GM19463 (cell line): Measurements from ENCODE around the gene B3GNT7.
"Not testable (repeated sequence)": the region's sequence is repeated elsewhere in the genome, so short reads cannot be mapped to it uniquely, and the experiment has no call there.

Experiments
- ATAC-seq: cut with Tn5 transposase; IDR thresholded peaks from one replicate; pipeline ENCODE4 v1.9.1; 2021; ENCODE audit warnings: mild to moderate bottlenecking, moderate library complexity; ENCODE audit not compliant: unreplicated experiment

The B3GNT7 gene

GRCh38 chr2:231422056-231422455 lies 26.5 kb downstream of the B3GNT7 start:
- ATAC-seq: no peak

DNA sequence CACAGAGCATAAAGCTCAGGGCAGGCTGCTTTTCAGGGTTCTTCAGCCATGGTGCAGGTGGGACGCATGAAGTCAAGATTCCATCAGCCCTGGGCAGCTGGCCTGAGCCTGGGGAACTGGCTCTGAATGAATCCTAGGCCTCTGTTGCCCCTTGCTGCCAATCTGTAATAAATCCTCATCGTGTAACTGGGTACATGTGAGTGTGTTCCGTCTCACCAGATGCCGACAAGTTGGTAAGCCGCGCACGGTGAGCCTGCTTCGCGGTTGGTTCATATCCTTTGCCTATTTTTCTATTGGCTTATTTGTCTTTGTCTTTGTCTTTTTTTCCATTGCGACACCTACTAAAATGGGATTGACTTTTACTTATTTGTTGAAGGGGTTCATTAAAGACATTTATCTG lies 27.7 kb downstream of the B3GNT7 start:
- no peak for ATAC-seq

- ATAC-seq: no peak
These were observed 29.8 kb downstream of the B3GNT7 start for GRCh38 chr2:231425291-231425810.

- no peak for ATAC-seq
These were observed 30.5 kb downstream of the B3GNT7 start for GRCh38 chr2:231425811-231426703.

- ATAC-seq: no peak
These were observed 31.6 kb downstream of the B3GNT7 start for GRCh38 chr2:231427116-231427515.

- ATAC-seq: no peak
These were observed 33.6 kb downstream of the B3GNT7 start for GRCh38 chr2:231429152-231429551.

GRCh38 chr2:231429901-231430300 lies 34.4 kb downstream of the B3GNT7 start:
- ATAC-seq: no peak

DNA sequence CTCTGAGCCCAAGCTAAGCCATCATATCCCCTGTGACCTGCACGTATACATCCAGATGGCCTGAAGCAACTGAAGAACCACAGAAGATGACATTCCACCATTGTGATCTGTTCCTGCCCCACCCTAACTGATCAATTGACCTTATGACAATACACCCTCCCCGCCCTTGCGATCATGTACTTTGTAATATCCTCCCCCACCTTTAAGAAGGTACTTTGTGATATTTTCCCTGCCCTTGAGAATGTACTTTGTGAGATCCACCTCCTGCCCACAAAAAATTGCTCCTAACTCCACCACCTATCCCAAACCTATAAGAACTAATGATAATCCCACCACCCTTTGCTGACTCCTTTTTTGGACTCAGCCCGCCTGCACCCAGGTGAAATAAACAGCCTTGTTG lies 34.9 kb downstream of the B3GNT7 start:
- ATAC-seq: not testable (repeated sequence)

GRCh38 chr2:231431606-231432005 lies 36.1 kb downstream of the B3GNT7 start:
- ATAC-seq: no peak

DNA sequence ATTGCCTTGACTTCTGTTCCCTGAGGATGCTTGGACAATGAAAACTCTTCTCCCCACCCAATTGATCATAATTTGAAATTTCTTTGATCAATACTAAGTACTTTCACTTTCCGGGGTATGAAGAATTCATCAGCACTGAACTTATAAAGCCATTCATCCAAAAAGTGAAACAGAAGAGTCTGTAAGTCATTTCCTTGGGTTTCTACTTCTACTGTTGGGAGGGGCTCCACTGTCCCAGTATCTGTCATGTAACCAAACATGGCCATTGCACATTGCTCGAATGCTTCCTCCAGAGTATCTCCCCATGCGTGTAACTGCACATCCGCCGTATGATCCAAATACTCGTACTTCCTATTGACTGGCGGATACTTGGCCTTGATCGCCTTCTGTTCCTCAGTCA lies 38.5 kb downstream of the B3GNT7 start:
- ATAC-seq: no peak

DNA sequence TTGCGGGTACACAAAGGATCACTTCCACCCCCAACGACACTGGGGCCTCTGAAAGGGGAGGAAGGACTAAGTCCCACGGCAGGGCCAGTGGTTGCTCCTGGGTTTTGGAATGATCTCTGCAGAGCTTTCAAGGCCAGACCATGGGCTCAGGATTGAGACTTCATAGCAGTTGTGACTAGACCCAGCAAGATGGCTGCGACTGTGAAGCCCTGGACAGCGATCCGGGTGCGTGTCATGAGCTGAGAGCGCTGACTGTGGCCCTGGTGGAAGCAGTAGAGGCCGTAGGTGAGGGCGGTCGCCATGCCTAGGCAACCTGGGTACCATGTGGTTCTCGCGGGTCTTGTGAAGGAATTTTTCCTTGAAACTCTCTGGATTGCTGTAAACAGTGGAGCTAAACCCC lies 41.4 kb downstream of the B3GNT7 start:
- ATAC-seq: no peak

DNA sequence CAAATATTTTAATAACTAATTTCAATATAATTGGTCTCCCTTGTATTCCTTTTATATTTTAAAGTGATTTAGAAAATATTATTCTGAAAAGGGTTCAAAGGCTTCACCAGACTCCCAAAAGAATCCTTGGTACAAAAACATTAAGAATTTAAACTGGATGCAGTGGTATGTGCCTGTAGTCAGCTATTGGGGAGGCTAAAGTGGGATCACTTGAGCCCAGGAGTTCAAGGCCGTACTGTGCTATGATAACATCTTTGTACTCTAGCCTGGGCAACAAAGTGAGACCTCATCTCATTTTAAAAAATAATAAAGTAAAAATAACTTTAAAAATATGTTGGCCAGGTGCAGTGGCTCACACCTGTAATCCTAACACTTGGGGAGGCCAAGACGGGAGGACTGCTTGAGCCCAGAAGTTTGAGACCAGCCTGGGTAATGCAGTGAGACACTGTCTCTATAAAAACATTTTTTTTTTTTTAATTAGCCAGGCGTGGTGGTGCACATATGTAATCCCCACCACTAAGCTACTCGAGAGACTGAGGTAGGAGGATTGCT lies 54.1 kb downstream of the B3GNT7 start:
- ATAC-seq: no peak

- ATAC-seq: no peak
These were observed 55.1 kb downstream of the B3GNT7 start for GRCh38 chr2:231450548-231450989.
